Mesenchymal stem cell (in vitro differentiated cells and primary cell): ENCODE measurements around the gene TP53TG5.

Experiments
- DNase-seq: peaks from one replicate; pipeline ENCODE4 v3.0.0-alpha.2; 2013
- H2AFZ ChIP-seq: one replicate; pipeline ENCODE4 v1.6.1; 2013; ENCODE audit warnings: low read depth, mild to moderate bottlenecking, control low read depth, inconsistent platforms, low read length, moderate library complexity
- H2AK5ac ChIP-seq: 2 replicates; pipeline ENCODE4 v1.6.1; 2013; ENCODE audit warnings: low read length, moderate library complexity, mild to moderate bottlenecking, inconsistent platforms; ENCODE audit not compliant: severe bottlenecking
- H2BK120ac ChIP-seq: one replicate; pipeline ENCODE4 v1.6.1; 2013; ENCODE audit warnings: low read depth, mild to moderate bottlenecking, inconsistent platforms, low read length, moderate library complexity
- H2BK12ac ChIP-seq, 2 experiments: one replicate each; pipeline ENCODE4 v1.6.1; 2013; ENCODE audit warnings: inconsistent platforms in 2 of 2, low read length in 2 of 2, mild to moderate bottlenecking in 2 of 2, moderate library complexity in 2 of 2, control low read depth in 1 of 2
- H2BK15ac ChIP-seq: one replicate; pipeline ENCODE4 v1.6.1; 2013; ENCODE audit warnings: mild to moderate bottlenecking, low read depth, inconsistent platforms; ENCODE audit not compliant: poor library complexity, severe bottlenecking
- H2BK5ac ChIP-seq: 2 replicates; pipeline ENCODE4 v1.6.1; 2013; ENCODE audit warnings: low read depth, mild to moderate bottlenecking, low read length, control low read depth, inconsistent platforms; ENCODE audit not compliant: poor library complexity, severe bottlenecking
- H3K14ac ChIP-seq, 2 experiments: one replicate each; pipeline ENCODE4 v1.6.1; 2013; ENCODE audit warnings: inconsistent platforms in 2 of 2, low read length in 2 of 2, control low read depth in 1 of 2, mild to moderate bottlenecking in 1 of 2, moderate library complexity in 1 of 2
- H3K18ac ChIP-seq, 2 experiments: one replicate each; pipeline ENCODE4 v1.6.1; 2013; ENCODE audit warnings: inconsistent platforms in 2 of 2, low read length in 2 of 2, control low read depth in 1 of 2, low read depth in 1 of 2, mild to moderate bottlenecking in 1 of 2
- H3K23ac ChIP-seq, 2 experiments: one replicate each; pipeline ENCODE4 v1.6.1; 2013; ENCODE audit warnings: inconsistent platforms in 2 of 2, low read length in 2 of 2, mild to moderate bottlenecking in 2 of 2, moderate library complexity in 2 of 2, control low read depth in 1 of 2
- H3K27ac ChIP-seq: 2 replicates; pipeline ENCODE4 v1.5.1; 2013; ENCODE audit warnings: mild to moderate bottlenecking, moderate library complexity, low read length, control low read depth, inconsistent platforms; ENCODE audit not compliant: poor library complexity, severe bottlenecking
- H3K27me3 ChIP-seq, 2 experiments: 2 replicates each; pipeline versions ENCODE4 v1.6.1 to v1.7.0; 2013; ENCODE audit warnings: low read length in 2 of 2, mild to moderate bottlenecking in 2 of 2, moderate library complexity in 2 of 2, control low read depth in 1 of 2, inconsistent platforms in 1 of 2; ENCODE audit not compliant: control insufficient read depth in 1 of 2, insufficient read depth in 1 of 2
- H3K36me3 ChIP-seq, 2 experiments: 2 replicates each; pipeline versions ENCODE4 v1.6.1 to v1.7.0; 2013; ENCODE audit warnings: low read length in 2 of 2, control low read depth in 1 of 2, inconsistent platforms in 1 of 2, low read depth in 1 of 2, mild to moderate bottlenecking in 1 of 2; ENCODE audit not compliant: insufficient read depth in 2 of 2, control insufficient read depth in 1 of 2
- H3K4ac ChIP-seq, 2 experiments: one replicate each; pipeline ENCODE4 v1.6.1; 2013; ENCODE audit warnings: inconsistent platforms in 2 of 2, low read length in 2 of 2, mild to moderate bottlenecking in 2 of 2, moderate library complexity in 2 of 2, control low read depth in 1 of 2, low read depth in 1 of 2
- H3K4me1 ChIP-seq: 2 replicates; pipeline ENCODE4 v1.6.1; 2013; ENCODE audit warnings: low read depth, low read length, control low read depth; ENCODE audit not compliant: control insufficient read depth, insufficient read depth
- H3K4me2 ChIP-seq: 2 replicates; pipeline ENCODE4 v1.6.1; 2013; ENCODE audit warnings: low read length, mild to moderate bottlenecking, inconsistent platforms; ENCODE audit not compliant: poor library complexity, severe bottlenecking
- H3K4me3 ChIP-seq, 2 experiments: 2 replicates each; pipeline versions ENCODE4 v1.5.1 to v1.7.0; 2013; ENCODE audit warnings: low read length in 2 of 2, mild to moderate bottlenecking in 2 of 2, control low read depth in 1 of 2, low read depth in 1 of 2; ENCODE audit not compliant: insufficient read depth in 1 of 2
- H3K79me1 ChIP-seq: replicated peaks from 2 replicates; pipeline ENCODE4 v1.6.1; 2013; ENCODE audit warnings: mild to moderate bottlenecking, control low read depth, low read length, inconsistent platforms; ENCODE audit not compliant: poor library complexity, severe bottlenecking
- H3K9ac ChIP-seq: 2 replicates; pipeline ENCODE4 v1.7.0; 2013; ENCODE audit warnings: mild to moderate bottlenecking, low read length, moderate library complexity
- H3K9me3 ChIP-seq: 2 replicates; pipeline ENCODE4 v1.7.0; 2013; ENCODE audit warnings: mild to moderate bottlenecking, low read length; ENCODE audit not compliant: control insufficient read depth
- H4K8ac ChIP-seq: one replicate; pipeline ENCODE4 v1.6.1; 2013; ENCODE audit warnings: inconsistent platforms, mild to moderate bottlenecking, low read length, moderate library complexity
- H4K91ac ChIP-seq: one replicate; pipeline ENCODE4 v1.6.1; 2013; ENCODE audit warnings: mild to moderate bottlenecking, low read length, inconsistent platforms
- WGBS: methylation state at CpG from one replicate; pipeline ENCODE4 v1.1.7; 2013; ENCODE audit warnings: mixed read lengths; 5-methylcytosine and 5-hydroxymethylcytosine counted together

TP53TG5 gene

GRCh38 chr20:45395114-45395415 is 16.9 kb upstream of the TP53TG5 start:
- Histone ChIP-seq H3K14ac (no peak overlapping the region), H2BK12ac (no peak overlapping the region), H3K4me3 (no peak overlapping the region), H2AFZ (no peak overlapping the region), H3K27me3 (no peaks in the 10 kb centered on the region), H3K9ac (no peak overlapping the region), H2BK120ac (no peak overlapping the region), H3K4me1 (no peaks in the 10 kb centered on the region), H3K79me1 (peaks cover 2% of the 10 kb centered on the region), H2BK5ac (no peak overlapping the region), H2AK5ac (no peak overlapping the region), H3K4ac (no peak overlapping the region), H3K23ac (no peak overlapping the region), H4K91ac (no peak overlapping the region), H3K4me2 (no peak overlapping the region), H3K27ac (no peak overlapping the region), H3K18ac (no peak overlapping the region), H4K8ac (no peak overlapping the region), H2BK15ac (no peak overlapping the region), H3K9me3 (peaks cover 14% of the 10 kb centered on the region), H3K36me3 (peaks cover 0 to 11% of the 10 kb centered on the region in 2 experiments)
- WGBS = 93% methylated on average over 7 of the region's 7 CpGs
- no peak for DNase-seq

GRCh38 chr20:45394221-45395113 is 16.3 kb upstream of the TP53TG5 start:
- Histone ChIP-seq H3K4me3 (no peak overlapping the region), H3K36me3 (peaks cover 0 to 11% of the 10 kb centered on the region in 2 experiments), H3K4me2 (no peak overlapping the region), H2AK5ac (no peak overlapping the region), H3K9ac (no peak overlapping the region), H4K8ac (no peak overlapping the region), H2BK5ac (no peak overlapping the region), H3K4ac (no peak overlapping the region), H3K23ac (no peak overlapping the region), H4K91ac (no peak overlapping the region), H3K79me1 (peaks cover 2% of the 10 kb centered on the region), H2BK120ac (no peak overlapping the region), H3K27me3 (no peaks in the 10 kb centered on the region), H3K14ac (no peak overlapping the region), H2BK15ac (no peak overlapping the region), H3K4me1 (no peaks in the 10 kb centered on the region), H2AFZ (no peak overlapping the region), H3K27ac (no peak overlapping the region), H3K9me3 (peaks cover 14% of the 10 kb centered on the region), H3K18ac (no peak overlapping the region), H2BK12ac (no peak overlapping the region)
- no peak for DNase-seq
- WGBS = 88% methylated on average over 21 of the region's 21 CpGs

GRCh38 chr20:45392733-45393132 is 14.6 kb upstream of the TP53TG5 start:
- H3K4me2 ChIP-seq = no peak overlapping the region
- H2BK12ac ChIP-seq = no peak overlapping the region
- H3K4ac ChIP-seq = no peak overlapping the region
- H3K4me1 ChIP-seq = no peaks in the 10 kb centered on the region
- no peak overlapping the region for H2BK120ac ChIP-seq
- H2AFZ ChIP-seq = no peak overlapping the region
- no peaks in the 10 kb centered on the region for H3K27me3 ChIP-seq
- H4K91ac ChIP-seq = no peak overlapping the region
- H2BK15ac ChIP-seq = no peak overlapping the region
- H3K9ac ChIP-seq = no peak overlapping the region
- no peak overlapping the region for H3K27ac ChIP-seq
- H3K9me3 ChIP-seq = no peaks in the 10 kb centered on the region
- H3K36me3 ChIP-seq = peaks cover 0 to 11% of the 10 kb centered on the region in 2 experiments
- H3K79me1 ChIP-seq = peaks cover 2% of the 10 kb centered on the region
- H3K14ac ChIP-seq = no peak overlapping the region
- H3K4me3 ChIP-seq = no peak overlapping the region
- no peak overlapping the region for H2BK5ac ChIP-seq
- H2AK5ac ChIP-seq = no peak overlapping the region
- no peak overlapping the region for H3K23ac ChIP-seq
- no peak for DNase-seq
- WGBS = 86% methylated on average over 2 of the region's 3 CpGs
- no peak overlapping the region for H4K8ac ChIP-seq
- no peak overlapping the region for H3K18ac ChIP-seq

- Histone ChIP-seq H4K8ac (no peak overlapping the region), H3K79me1 (peaks cover 2% of the 10 kb centered on the region), H2BK5ac (no peak overlapping the region), H2AFZ (no peak overlapping the region), H2BK120ac (no peak overlapping the region), H3K14ac (no peak overlapping the region), H3K27ac (no peak overlapping the region), H3K4me3 (no peak overlapping the region), H3K4me2 (no peak overlapping the region), H2AK5ac (no peak overlapping the region), H2BK15ac (no peak overlapping the region), H3K23ac (no peak overlapping the region), H3K9ac (no peak overlapping the region), H3K27me3 (no peaks in the 10 kb centered on the region), H4K91ac (no peak overlapping the region), H3K4me1 (no peaks in the 10 kb centered on the region), H2BK12ac (no peak overlapping the region), H3K36me3 (peaks cover 0 to 11% of the 10 kb centered on the region in 2 experiments), H3K18ac (no peak overlapping the region), H3K4ac (no peak overlapping the region), H3K9me3 (peaks cover 6% of the 10 kb centered on the region)
- WGBS = 79% methylated on average over 1 of the region's 2 CpGs
- no peak for DNase-seq
These were observed 13.4 kb upstream of the TP53TG5 start for GRCh38 chr20:45391559-45391958.
